ENCODE data around the gene RTL1.

The RTL1 gene

GRCh38 chr14:100864960-100865681 is 38.4 kb downstream of the RTL1 start:
- no peak for DNase-seq

DNA sequence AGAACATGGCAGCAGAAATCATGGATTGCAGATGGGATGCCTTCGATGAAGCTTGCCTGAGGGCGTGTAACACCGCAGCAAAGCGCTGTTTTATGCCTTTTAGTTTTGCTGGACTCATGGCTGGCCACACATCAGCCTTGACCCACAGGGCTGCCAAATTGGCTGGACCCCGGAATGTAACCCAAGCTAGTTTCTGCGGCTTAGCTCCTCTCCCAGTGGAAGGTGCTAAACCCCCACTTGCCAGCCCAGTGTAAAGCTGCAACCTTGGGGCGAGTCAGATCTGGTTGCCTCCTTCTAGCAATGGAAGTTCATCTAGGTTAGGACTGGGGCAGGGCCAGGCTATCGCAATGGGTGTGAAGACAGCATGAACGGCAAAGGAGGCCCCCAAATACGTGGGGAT is 39.3 kb downstream of the RTL1 start:
- DNase-seq = no peak

DNA sequence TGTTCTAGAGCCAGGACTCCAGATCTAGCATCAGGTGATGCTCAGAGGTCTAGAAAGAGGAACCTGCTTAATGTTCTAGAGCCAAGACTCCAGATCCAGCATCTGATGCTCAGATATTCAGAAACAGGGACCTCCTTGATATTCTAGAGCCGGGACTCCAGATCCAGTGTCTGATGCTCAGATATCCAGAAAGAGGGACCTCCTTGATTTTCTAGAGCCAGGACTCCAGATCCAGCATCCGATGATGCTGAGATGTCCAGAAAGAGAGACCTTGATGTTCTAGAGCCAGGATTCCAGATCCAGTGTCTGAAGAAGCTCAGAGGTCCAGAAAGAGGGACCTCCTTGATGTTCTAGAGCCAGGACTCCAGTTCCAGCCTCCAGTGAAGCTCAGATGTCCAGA is 40.7 kb downstream of the RTL1 start:
- no peak for DNase-seq

DNA sequence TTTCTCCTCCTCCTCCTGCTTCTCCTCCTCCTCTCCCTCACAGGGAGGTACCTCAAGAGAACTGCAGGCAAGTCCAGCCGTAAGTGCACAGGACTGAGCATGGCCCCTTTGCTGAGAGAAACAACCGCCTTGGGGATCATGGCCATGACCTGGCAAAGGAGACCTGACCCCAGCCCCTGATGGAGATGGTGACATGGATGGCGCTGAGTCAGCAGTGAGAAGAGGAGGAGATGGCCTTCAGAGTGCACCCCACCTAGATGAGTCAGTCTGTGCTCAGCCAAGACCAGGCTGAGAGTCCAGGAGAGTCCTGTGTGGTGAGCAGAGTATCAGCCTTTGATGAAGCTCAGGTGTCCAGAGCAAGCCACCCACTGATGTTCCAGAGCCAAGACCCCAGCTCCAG is 41.2 kb downstream of the RTL1 start:
- DNase-seq = no peak

GRCh38 chr14:100861937-100862247 is 41.6 kb downstream of the RTL1 start:
- DNase-seq = no peak

DNA sequence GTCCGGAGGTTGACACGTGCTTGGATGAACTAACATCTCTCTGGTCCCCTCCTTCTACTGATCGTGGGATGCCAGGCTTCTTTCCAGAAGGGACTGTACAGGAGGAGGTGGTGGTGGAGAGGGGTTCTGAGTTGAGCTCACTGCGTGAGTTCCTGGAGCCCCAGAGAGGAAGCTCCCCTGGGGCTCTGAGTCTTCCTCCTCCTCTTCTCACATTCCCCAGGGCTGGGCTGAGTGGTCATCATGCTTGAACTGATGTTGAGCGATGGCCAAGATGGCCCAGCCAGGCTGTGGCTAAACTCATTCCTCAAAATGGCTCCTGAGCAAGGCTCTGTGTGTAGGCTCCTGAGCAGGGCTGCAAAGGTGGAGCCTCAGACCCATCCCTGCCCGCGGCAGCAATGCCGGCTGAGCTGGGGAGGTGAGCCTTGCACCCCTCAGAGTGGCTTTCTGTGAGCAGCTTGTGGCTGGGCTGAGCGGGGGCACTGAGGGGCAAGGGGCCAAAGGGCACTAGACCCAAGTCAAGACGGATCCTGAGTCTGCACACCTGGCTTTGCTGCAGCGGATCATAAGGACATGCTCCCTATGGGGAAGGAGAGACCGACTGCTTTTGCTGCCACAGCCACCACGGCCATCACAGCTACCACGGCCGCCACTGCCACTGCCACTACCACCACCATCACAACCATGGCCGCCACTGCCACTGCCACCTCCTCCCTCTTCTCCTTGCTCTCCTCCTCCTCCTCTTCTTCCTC is 42.2 kb downstream of the RTL1 start:
- no peak for DNase-seq

- no peak for DNase-seq
Measured at GRCh38 chr14:100860556-100861187, 42.9 kb downstream of the RTL1 start.

- DNase-seq = no peak
Measured at GRCh38 chr14:100859781-100860180, 43.7 kb downstream of the RTL1 start.

DNA sequence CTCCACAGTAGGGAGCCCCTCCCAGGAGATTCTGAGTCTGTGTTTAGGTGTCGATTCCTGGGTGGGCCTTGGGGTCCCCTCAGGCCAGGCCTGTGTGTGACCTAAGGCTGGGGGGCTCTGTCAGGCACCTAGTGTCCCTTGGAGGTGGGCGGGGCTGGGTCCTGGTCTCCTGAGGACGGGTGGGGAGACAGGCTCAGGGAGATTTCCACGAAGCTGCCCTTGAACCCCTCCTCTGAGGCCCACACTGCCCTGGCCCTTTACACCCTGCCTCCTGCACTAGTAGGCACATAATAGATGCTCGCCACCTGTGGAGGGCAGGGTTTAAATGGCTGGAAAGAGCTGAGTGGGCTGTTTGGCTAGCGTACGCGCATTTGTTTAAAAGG is 44.7 kb downstream of the RTL1 start:
- no peak for DNase-seq

GRCh38 chr14:100857923-100858837 is 45.3 kb downstream of the RTL1 start:
- DNase-seq = no peak

GRCh38 chr14:100857233-100857922 is 46.1 kb downstream of the RTL1 start:
- no peak for DNase-seq

- no peak for DNase-seq
Measured at GRCh38 chr14:100856056-100856950, 47.2 kb downstream of the RTL1 start.

DNA sequence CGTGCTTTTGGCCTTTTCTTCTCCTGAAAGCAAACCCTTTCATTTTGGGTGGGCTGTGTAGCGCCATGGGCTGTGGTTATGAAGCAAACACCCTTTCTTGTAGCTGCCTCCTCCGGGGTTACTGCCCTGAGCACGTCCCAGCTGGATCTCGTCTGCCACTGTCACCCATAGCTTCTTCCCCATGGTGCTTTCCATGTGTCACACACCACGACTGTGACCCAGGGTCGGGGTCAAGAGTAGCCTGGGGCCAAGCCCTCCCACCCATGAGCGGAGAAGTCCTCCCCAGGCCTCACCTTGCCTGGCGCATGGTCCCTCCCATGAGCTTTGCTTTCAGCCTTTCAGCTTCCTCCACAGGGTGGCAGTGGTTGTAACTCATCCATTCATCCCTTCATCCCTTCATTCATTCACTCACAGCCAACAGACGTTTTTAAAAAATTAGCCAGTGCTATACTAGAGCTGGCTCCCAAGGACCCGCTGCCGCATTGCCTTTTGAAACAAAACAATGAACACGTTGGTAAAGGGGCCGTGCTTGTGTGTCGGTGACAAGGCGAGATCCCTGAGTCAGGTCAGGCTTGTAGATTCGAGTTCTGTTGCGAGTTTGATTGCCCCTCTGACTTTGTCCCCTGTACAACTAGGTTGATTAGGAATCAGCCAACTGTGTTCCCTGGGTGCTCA is 48.1 kb downstream of the RTL1 start:
- DNase-seq = no peak

DNA sequence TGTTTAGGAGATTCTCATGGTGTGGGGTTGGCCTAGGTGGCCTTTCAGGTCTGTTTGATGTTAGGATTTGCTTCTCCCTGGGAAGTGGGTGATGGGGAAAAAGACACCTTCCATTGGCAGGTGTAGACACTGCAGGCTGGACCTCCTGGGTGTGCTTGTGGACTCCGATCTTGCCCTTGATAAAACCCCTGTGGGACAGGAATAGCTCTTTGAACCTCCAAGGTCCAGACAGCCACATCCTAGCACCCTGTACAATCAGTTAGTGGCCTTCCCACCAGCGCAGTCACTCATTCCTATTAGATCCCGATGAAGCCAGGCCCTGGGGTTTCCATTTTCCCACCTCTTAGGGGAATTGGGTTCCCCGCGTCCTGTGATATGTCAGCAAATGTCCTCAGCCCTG is 49.1 kb downstream of the RTL1 start:
- DNase-seq = no peak

- DNase-seq = no peak
Measured at GRCh38 chr14:100851946-100852620, 51.4 kb downstream of the RTL1 start.

- no peak for DNase-seq
Measured at GRCh38 chr14:100851586-100851916, 52.0 kb downstream of the RTL1 start.

- DNase-seq = peak; percentile 72
Measured at GRCh38 chr14:100850841-100851585, 52.5 kb downstream of the RTL1 start.

DNA sequence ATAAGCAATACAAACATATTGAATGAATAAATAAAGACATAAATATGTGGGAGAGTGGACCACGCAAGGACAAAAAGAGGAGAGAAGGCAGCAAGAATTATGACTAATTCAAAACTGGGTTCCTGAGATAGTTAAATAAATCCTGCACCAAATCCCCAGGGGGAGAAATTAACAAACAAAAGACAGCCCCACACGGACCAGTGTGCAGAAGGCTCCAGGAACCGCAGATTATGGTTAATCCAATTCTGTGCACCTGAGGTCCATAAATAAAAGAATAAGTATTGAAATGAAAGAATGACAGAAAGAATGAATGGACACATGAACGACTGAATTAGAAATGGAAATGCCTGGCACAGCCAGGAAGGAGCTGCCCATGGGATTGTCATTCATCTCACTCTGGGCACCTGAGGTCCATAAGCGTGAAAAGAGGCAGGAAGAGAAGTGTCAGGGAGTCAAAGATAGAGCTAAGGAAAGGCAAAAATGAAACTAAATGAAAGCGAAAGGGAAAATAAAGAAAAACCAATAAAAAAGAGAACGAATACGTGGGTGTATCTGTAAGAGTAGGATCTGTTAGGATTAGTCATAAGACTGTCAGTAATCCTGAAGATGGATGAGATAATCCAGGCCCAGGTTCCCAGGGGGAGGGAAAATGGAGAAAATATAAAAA is 54.3 kb downstream of the RTL1 start:
- no peak for DNase-seq

DNA sequence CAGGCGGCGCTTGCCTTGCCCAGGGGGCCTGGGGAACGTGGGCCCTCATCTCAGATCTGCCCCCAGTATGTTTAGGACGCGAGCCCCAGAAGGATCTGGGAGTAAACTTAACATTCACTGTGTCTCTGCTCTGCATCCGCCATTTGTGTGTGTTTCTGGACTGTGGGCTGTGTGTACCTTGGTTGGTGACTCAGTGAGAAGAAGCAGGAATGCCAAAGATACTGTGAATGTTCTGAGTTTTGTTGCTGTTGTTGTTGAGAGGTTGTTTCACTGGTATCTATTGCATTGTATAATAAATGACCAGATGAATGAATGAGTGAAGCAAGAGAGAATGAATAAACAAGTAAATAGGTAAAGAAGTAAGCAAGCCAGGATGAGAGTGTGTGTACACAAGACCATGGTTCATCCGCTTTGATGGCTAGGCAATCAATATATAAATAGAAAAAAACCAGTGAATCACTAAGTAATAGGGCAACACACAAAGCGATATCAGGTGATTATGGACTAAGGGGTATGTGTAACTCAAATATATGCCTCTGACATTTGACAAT is 57.1 kb downstream of the RTL1 start:
- no peak for DNase-seq
